Measurements from ENCODE around the gene OVCA2. TPM values are rescaled to one million over a fixed set of nuclear protein-coding genes. Genes with fewer than 3 reads are reported as not detected.

Gene OVCA2
- total RNA-seq, 3 donors from 2014 or later = 24.3 to 35.4 (median 32.5) TPM

DNA sequence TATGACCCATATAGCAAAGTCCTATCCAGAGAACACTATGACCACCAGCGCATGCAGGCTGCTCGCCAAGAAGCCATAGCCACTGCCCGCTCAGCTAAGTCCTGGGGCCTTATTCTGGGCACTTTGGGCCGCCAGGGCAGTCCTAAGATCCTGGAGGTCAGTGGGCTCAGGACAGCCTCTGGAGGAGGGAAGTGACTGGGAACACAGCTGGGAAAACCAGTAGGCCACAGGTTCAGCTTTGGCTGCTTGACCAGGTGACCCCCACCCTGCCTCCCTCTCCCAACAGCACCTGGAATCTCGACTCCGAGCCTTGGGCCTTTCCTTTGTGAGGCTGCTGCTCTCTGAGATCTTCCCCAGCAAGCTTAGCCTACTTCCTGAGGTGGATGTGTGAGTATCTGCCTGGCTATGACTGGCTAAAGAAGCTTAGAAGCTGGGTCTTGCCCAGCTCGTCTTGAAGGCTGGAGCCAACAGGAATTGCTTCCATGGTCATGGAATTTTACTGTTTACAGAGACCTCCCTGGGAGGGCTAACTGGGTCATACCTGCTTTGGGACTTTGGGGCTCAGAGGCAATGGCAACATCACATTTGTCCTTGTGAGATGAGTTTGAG is 1.5 kb upstream of the OVCA2 start:
- no peak overlapping the region for H3K27ac ChIP-seq
- H3K9me3 ChIP-seq = no peaks in the 10 kb centered on the region
- H3K4me3 ChIP-seq = no peak overlapping the region
- no peak for DNase-seq (ENCODE audit: low spot score in 2 of 2)
- TF ChIP-seq, protein P1, sequence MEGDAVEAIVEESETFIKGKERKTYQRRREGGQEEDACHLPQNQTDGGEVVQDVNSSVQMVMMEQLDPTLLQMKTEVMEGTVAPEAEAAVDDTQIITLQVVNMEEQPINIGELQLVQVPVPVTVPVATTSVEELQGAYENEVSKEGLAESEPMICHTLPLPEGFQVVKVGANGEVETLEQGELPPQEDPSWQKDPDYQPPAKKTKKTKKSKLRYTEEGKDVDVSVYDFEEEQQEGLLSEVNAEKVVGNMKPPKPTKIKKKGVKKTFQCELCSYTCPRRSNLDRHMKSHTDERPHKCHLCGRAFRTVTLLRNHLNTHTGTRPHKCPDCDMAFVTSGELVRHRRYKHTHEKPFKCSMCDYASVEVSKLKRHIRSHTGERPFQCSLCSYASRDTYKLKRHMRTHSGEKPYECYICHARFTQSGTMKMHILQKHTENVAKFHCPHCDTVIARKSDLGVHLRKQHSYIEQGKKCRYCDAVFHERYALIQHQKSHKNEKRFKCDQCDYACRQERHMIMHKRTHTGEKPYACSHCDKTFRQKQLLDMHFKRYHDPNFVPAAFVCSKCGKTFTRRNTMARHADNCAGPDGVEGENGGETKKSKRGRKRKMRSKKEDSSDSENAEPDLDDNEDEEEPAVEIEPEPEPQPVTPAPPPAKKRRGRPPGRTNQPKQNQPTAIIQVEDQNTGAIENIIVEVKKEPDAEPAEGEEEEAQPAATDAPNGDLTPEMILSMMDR (IDR thresholded peaks at IDR 0.05) = no peak
- no peak for TF ChIP-seq POLR2A (IDR thresholded peaks at IDR 0.05)
- no peak for TF ChIP-seq POLR2AphosphoS5 (IDR thresholded peaks at IDR 0.05)
- H3K27me3 ChIP-seq = no peaks in the 10 kb centered on the region
- peaks cover 4% of the 10 kb centered on the region for H3K36me3 ChIP-seq
- intact Hi-C loops (cut with DNase I; ENCODE audit: low total_unique reads) = no loop called here
- peaks cover 5 to 6% of the 10 kb centered on the region in 2 donors for H3K4me1 ChIP-seq

DNA sequence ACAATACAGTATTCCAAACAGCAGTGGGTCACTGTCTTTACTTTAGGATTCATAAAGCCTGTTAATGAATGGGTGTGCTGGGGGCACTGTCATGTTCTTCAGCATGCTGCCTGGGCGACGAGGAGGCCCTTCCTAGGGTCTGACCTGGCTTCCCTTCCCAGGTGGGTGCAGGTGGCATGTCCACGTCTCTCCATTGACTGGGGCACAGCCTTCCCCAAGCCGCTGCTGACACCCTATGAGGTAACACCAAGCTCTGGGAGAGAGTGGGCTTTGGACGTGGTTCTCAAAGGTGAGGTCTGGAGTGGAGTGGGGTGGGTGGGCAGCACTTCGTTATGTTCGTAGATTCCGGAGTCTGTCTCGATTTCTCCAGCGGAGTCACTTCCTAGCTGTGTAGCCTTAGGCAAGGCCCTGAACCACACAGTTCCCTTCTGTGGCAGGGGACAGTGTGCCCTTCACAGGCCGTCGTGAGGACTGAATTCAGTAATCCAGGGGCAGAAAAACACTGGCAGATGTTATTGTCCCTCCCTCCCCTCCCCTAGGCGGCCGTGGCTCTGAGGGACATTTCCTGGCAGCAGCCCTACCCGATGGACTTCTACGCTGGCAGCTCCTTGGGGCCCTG is 771 bp upstream of the OVCA2 start:
- H3K4me1 ChIP-seq = peaks cover 5 to 6% of the 10 kb centered on the region in 2 donors
- H3K4me3 ChIP-seq = peak overlapping the region; percentile 81 to 88 (median 82)
- TF ChIP-seq, protein P1 (IDR thresholded peaks at IDR 0.05) = no peak
- no peak for DNase-seq (ENCODE audit: low spot score in 2 of 2)
- H3K27me3 ChIP-seq = no peaks in the 10 kb centered on the region
- H3K9me3 ChIP-seq = no peaks in the 10 kb centered on the region
- intact Hi-C loops (cut with DNase I; ENCODE audit: low total_unique reads) = no loop called here
- peaks cover 4% of the 10 kb centered on the region for H3K36me3 ChIP-seq
- peak overlapping the region; percentile 95 to 97 for H3K27ac ChIP-seq

DNA sequence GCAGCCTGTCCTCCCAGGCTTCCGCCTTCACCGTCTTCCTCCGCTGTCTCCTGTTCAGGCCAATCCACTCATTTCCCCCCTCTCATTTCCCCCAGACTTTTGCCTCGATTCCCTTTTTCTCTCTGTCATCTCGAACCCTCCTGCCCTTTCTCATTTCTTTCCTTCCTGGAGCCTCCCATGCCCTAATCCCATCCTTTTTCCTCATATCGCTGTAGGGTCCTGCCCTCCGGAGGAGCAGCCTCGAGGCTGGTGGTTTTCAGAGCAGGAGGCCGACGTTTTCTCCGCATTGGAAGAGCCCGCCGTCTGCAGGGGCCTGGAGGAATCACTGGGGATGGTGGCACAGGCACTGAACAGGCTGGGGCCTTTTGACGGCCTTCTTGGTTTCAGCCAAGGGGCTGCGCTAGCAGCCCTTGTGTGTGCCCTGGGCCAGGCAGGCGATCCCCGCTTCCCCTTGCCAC is 597 bp downstream of the OVCA2 start:
- DNase-seq (ENCODE audit: low spot score in 2 of 2) = no peak
- intact Hi-C loops (cut with DNase I; ENCODE audit: low total_unique reads) = no loop called here
- H3K27ac ChIP-seq = peak overlapping the region; percentile 95 to 97
- peaks cover 5 to 6% of the 10 kb centered on the region in 2 donors for H3K4me1 ChIP-seq
- H3K4me3 ChIP-seq = peak overlapping the region; percentile 81 to 88 (median 82)
- no peaks in the 10 kb centered on the region for H3K9me3 ChIP-seq
- H3K36me3 ChIP-seq = no peaks in the 10 kb centered on the region
- H3K27me3 ChIP-seq = no peaks in the 10 kb centered on the region
- TF ChIP-seq POLR2AphosphoS5 (IDR thresholded peaks at IDR 0.05) (no peak), POLR2A (IDR thresholded peaks at IDR 0.05) (no peak)
- TF ChIP-seq, protein P1 (IDR thresholded peaks at IDR 0.05) = no peak

DNA sequence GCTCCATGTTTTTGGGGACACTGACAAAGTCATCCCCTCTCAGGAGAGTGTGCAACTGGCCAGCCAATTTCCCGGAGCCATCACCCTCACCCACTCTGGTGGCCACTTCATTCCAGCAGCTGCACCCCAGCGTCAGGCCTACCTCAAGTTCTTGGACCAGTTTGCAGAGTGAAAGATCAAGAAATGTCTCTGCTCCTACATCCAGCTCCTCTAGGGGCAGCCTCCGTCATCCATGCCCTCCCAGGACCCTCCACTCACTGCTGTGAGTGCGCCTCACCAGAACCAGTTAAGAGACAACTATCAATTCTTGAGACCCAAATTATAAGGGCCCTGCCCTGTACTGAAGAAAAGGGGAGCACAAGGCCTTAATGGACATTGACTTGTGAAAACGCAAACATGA is 1.1 kb downstream of the OVCA2 start:
- Histone ChIP-seq H3K27ac (peak overlapping the region; percentile 95 to 97), H3K36me3 (no peaks in the 10 kb centered on the region), H3K4me3 (peak overlapping the region in 2 of 3 donors; percentile 81 to 88), H3K9me3 (no peaks in the 10 kb centered on the region), H3K4me1 (peaks cover 5 to 6% of the 10 kb centered on the region in 2 donors), H3K27me3 (no peaks in the 10 kb centered on the region)
- TF ChIP-seq, protein P1 (IDR thresholded peaks at IDR 0.05) = no peak
- TF ChIP-seq POLR2A (IDR thresholded peaks at IDR 0.05) (no peak), POLR2AphosphoS5 (IDR thresholded peaks at IDR 0.05) (no peak)
- no peak for DNase-seq (ENCODE audit: low spot score in 2 of 2)
- intact Hi-C loops (cut with DNase I; ENCODE audit: low total_unique reads) = no loop called here

DNA sequence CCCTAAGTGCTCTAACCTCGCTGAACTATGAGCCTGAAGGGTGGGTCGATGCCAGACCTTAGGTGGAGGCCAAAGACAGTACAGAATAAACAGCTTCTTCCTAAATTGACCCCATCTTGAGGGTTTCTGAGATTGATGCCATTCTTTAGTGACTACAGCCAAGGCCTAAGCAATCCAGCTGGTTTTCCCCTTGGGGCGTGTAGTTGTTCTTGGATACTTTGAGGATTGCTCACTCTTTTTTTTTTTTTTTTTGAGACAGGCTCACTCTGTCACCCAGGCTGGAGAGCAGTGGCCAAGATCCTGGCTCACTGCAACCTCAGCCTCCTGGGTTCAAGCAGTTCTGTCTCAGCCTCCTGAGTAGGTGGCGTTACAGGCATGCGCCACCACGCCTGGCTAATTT is 2.0 kb downstream of the OVCA2 start:
- Histone ChIP-seq H3K9me3 (no peaks in the 10 kb centered on the region), H3K4me1 (peaks cover 5 to 6% of the 10 kb centered on the region in 2 donors), H3K27me3 (no peaks in the 10 kb centered on the region), H3K4me3 (no peak overlapping the region), H3K27ac (peak overlapping the region; percentile 63 to 95), H3K36me3 (no peaks in the 10 kb centered on the region)
- intact Hi-C loops (cut with DNase I; ENCODE audit: low total_unique reads) = no loop called here
- no peak for DNase-seq (ENCODE audit: low spot score in 2 of 2)
- TF ChIP-seq, protein P1 (IDR thresholded peaks at IDR 0.05) = no peak
- no peak for TF ChIP-seq POLR2AphosphoS5 (IDR thresholded peaks at IDR 0.05)
- TF ChIP-seq POLR2A (IDR thresholded peaks at IDR 0.05) = no peak
